TTC549 (cell line): Measurements from ENCODE around the gene DNAH6.
"Not testable (repeated sequence)": the region's sequence is repeated elsewhere in the genome, so short reads cannot be mapped to it uniquely, and the experiment has no call there.

Source experiments
- FAIRE-seq: peaks from 2 replicates; lab custom pipeline; 2012; peaks lifted over from hg19 to GRCh38; lab: Jason Lieb, UNC

DNAH6 gene

DNA sequence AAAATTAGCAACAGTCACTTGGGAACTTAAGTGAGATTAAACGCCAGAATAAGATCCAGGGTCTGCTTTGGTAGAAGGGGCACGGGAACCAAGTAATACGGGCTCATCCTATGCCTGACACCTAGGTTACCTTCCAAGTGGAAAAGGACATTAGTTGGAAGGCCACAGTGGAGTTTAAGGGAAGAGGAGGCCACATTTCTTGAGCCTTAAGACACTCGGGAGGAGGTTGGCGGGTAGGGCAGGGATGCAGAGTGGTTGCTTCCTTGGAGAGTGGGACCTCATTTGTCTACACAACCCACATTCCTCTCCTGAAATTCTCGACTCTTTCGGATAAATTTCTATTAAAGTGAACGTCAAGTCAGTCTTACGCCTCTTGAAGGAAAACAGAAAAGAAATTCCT, 510 bp upstream of the DNAH6 start:
- no peak for FAIRE-seq

DNA sequence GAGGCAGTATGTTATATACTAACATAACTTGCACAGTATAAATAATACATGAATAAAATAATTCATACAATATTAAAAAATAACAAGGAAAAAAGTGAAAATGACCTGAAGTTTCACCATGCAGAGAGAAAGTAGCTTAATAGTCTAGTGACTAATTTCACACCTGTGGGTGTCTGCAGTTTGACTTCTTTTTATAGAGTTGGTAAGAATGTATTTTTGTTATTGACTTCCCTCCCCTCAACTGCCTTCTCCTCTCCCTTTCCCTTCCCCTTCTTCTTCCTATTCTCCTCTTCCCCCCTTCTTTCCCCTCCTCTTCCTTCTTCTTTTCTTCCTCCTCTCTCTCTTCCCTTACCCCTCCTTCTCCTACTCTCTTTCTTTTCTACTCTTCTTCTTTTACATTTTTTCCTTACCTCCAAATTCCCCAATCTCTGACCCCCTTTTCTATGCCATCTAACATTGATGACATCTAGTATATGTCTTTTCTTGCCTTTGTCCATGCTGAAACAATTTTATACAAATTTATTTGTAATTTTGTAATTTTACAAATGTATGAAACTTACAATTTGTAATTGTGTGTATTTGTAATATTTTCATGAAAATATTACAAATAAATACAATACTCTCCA, 3.1 kb downstream of the DNAH6 start:
- no peak for FAIRE-seq

DNA sequence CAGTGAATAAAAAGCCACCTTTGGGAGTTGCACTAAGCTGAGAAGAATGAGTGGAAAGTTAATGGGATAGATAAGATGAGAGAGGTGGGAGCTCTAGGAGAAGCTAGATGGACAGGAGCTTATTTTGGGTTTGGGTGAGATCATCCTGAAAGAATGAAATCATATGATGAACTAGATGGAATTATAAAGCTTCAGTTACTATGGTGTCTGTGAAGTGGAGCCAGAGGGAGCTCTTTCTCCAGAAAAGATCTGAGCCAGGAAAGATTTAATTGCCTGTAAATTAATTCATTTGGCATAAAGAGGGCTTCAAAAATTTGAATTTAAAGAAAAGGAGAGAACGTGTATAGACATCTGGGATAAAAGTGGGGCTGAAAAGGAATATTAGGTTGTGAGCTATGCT, 10.3 kb downstream of the DNAH6 start:
- FAIRE-seq, result no peak

DNA sequence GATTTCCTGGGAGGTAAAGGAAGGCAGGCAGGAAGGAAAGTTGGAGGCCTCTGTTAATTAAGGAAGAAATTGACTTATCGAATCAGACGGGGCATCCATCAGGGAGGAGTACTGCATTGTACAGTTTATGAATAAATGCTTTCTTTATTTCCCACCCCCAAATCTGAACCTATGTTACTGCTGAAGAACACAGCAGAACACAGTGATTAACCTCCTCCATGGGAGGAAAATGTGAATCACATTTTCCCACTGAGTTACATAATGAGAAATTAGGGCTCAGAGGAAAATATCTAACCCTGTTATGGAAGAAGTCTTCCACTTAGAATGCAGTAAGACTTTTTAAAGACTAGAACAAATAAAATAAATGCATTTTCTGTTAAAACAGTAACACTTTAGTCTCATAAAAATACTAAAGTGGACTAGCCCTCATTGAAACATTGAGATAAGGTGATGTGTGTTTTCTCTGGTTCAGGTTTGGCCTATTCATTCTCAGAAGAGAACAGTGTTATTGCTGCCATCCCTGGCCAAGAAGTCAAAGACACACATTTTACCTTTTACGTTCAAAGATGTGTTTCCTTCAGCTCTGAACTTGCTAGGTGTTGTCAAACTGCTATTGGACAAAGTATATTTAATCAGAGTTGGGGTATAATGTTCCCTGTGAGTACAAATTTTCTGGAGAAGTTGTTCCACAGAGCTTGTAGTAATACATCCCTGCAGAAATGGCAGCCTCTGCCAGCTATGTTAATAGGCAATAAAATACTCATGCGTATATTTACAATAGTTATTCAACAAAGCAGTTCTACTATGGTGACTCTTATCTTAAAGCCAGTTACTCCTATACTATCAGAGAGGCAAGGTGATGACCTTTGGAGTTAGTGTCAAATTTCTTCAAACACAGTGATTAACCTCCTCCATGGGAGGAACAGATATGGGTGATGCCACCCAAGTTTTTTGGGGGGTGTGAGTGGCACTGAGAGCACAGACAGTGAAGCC, 11.1 kb downstream of the DNAH6 start:
- FAIRE-seq, result no peak

DNA sequence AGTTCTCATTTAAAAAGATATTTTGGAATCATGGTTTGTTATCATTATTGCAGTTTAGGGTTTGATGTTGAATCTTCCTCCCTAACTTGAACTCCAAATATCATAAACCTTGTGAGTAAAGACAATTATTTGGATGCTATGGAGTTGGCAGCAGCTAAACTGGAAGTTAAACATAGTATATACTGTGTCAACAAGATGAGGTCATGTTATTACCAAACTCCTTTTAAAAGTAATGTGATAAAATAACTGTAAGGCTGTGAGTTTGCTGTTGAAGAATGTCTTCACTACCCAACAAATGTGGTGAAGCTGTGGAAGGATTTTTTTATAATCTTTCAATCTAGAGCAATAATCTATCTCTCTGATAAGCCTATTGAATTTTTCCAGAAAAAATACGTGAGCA, 16.0 kb downstream of the DNAH6 start:
- FAIRE-seq, result no peak

DNA sequence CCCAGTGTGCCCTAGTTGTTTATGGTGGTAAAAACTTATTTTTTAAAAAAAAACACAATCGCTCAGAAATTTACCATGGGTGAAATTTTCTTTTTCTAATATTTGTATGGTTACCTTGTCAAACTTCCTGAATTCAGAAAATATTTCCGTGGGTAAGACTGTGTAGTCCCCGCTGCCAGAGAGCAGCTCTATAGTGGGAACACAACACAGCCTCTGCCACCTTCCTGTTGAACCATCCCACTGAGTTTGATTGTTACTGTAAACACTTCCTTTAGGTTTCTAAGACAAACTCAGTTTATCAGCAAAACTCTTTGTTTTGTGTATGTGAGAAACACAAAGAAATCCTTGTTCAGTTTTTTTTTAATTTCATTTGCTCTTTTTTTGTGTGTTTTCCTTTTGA, 17.9 kb downstream of the DNAH6 start:
- no peak for FAIRE-seq

GRCh38 chr2:84537251-84537650, 21.0 kb downstream of the DNAH6 start:
- no peak for FAIRE-seq

DNA sequence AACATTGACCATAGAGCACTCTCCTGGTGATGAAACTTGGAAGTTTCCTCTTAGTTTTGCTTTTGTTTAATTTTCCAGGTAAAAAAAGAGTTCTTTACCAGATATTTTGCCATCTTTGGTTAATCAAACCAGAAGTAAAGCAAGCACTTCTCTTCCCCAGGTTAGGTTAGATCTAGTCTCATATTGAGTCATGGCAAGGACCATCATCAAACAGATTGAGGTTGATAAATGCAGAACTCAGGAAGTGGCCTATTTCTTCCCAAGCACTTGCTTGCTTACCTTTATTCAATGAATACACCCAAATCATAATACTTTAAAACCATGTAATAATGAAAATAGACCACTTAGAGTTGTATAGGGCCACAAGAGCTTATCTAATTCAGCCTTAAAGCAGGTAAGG, 23.4 kb downstream of the DNAH6 start:
- FAIRE-seq, result no peak

GRCh38 chr2:84545005-84545404, 28.7 kb downstream of the DNAH6 start:
- no peak for FAIRE-seq

DNA sequence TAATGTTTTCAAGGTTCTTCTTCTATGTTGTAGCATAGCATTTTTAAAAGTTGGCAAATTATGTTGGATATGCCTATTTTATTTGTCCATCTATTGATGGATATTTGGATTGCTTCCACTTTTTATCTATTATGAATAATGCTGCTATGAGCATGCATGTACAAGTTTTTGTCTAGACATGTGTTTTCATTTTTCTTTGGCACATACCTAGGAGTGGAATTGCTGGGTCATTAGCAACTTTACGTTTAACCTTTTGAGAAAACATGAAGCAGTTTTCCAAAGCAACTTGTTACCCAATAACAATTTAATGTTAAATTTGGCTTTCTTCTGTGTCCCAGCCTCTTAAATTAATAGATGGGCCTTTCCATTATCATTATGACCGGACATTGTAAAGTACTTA, 30.3 kb downstream of the DNAH6 start:
- FAIRE-seq, result no peak

DNA sequence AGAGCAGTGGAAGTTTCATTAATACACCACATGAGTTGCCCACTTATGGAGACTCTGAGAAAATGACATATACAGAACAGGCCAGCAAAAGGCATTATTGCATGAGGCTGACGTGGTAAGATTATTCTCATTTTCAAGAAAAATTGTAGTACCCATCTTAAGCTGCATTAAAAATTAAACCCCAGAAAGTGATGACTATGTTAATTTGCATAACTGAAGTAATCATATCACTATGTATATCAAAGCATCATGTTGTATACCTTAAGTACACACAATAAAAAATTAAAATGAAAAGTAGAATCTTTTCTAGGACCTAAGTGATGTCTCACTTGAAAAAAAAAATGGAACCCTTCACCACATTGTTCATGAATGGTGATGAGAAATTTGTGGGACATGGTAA, 32.0 kb downstream of the DNAH6 start:
- FAIRE-seq, result no peak

DNA sequence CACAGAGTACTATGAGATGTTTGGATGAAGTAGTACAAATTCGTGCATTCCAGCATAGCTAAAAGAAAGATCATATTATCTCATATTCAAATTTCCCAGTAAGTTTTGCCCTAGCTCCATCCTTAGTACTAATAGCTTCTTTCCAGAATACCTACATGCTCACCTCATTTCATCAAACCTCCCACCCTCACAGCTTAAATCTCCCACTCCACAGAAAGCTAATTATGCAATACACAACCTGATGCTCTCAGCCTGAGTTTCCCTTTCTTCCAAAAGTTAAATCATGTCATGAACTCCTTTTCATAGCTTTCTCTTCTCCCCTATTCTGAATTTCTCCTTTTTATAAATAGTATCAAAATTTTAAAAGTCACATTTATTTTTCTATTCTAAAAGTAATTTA, 34.6 kb downstream of the DNAH6 start:
- FAIRE-seq, result no peak

DNA sequence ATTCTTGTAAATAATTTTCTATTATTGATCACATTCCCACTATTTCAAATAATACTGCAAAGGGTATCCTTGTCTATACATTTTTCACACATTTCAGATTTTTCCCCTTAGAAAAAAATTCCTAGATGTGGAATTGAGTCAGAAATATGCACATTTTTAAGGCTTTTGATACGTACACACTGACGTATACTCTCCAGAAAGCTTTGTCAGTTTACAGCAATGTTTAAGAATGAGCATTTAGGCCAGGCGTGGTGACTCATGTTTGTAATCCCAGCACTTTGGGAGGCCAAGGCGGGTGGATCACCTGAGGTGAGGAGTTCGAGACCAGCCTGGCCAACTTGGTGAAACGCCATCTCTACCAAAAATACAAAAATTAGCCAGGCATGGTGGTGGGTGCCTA, 35.2 kb downstream of the DNAH6 start:
- not testable (repeated sequence) for FAIRE-seq

DNA sequence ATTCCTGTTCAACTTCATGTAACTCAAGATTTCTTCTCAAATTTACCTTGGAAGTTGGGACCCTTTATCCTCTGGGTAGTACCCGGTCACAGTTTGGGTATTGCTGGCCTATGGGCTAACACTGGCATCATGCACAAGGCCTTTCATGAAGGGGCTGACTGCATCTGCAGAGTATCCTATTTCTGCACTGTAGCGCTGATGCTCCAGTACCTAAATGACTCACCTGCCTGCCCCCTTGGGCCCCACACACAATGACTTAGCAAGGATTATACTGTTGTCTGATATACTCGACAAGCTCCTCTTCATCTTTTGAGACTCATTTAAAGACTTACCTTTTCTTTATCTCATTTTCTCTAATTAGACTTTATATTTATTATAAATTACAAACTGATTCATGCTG, 39.9 kb downstream of the DNAH6 start:
- no peak for FAIRE-seq

DNA sequence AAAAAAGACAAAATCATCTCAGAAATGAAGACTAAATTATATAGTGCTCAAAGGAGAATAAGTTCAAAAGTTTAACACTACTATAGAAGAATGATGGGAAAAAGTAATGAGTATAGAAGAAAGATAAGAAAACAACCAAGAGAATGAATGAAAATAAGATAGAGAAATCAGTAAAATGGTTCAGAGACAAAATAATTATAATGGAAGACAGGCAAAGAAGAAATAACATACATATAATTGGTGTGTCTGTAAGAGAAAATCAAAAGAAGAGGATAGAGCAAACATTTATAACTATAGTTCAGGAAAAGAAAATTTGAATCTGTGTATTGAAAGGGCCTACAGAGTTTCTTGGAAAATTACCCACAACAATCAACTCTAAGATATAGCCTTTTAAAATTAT, 43.5 kb downstream of the DNAH6 start:
- peak; percentile 62 for FAIRE-seq

GRCh38 chr2:84579661-84580060, 63.4 kb downstream of the DNAH6 start:
- no peak for FAIRE-seq

- FAIRE-seq, result no peak
These were observed 87.6 kb downstream of the DNAH6 start for GRCh38 chr2:84603911-84604310.

DNA sequence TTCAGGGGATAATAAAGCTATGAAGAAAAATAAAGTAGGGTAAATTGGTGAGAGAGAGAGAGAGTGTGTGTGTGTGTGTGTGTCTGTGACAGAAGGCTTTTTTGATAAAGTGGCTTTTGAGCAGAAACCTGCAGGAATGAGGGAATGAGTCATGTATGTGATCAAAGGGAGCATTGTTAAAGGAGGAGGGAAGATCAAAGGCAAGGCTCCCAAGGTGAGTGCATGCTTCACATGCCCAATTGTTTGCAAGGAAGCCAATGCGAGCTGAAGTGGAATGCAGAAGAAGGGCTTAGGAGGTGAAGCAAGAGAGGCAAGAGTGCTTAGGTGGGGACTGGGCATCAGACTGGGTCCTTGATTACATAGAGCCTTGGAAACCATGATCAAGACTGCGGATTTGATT, 96.8 kb downstream of the DNAH6 start:
- FAIRE-seq, result no peak

- no peak for FAIRE-seq
These were observed 103.6 kb downstream of the DNAH6 start for GRCh38 chr2:84619794-84620371.

DNA sequence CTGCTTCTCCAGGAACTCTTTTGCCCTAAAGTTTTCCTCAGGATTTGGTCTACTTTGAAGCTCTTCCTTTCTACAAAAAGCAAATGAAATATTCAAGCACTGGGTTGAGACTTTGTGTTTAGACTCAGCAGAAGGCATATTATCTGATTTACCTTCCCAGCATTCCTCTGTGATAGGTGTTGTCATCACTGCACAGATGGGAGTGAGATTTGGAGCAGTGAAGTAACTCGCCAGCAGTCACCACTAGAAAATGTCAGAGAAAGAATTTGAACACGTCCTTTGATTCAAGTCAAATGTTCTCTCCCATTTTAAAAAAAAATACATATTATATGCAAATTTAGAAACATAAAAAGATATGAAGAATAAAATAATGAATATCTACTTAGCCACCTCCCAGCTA, 112.2 kb downstream of the DNAH6 start:
- FAIRE-seq, result no peak

DNA sequence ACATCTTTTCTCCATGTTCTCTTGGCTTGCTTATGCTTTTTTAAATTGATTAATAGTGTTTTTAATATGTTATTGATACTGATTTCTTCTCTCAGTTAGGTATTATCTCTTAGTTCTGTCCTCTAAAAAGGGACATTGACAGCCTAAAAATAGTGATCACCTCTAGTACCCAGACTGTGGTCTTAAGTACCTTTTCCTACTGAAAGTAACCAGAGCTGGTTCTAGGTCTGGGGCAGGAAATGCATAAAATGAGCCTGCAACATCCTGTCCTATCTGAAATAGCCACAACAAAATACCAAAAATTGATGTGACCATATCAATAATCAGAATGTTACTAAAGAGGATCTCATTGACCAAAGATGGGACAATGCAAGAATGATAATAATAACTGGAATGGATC, 113.3 kb downstream of the DNAH6 start:
- no peak for FAIRE-seq

GRCh38 chr2:84631047-84631446, 114.7 kb downstream of the DNAH6 start:
- FAIRE-seq, result peak; percentile 84

- no peak for FAIRE-seq
These were observed 115.7 kb downstream of the DNAH6 start for GRCh38 chr2:84631985-84632384.
